ENCODE results near the gene DAGLA. TPM values are rescaled to one million over a fixed set of nuclear protein-coding genes. Genes with fewer than 3 reads are reported as not detected.

The DAGLA gene
- total RNA-seq, 1 experiment from 2014 or later: 4.5 TPM

- peaks cover 0 to 2% of the 10 kb centered on the region in 2 experiments; a peak in 1 of 5 replicates for H3K9me3 Mint-ChIP-seq
- Histone ChIP-seq H3K18ac (ENCODE audit: insufficient read length, low read depth, low read length) (no peak overlapping the region), H4K91ac (ENCODE audit: insufficient read length, low read depth, low read length) (no peak overlapping the region), H3K4me1 (ENCODE audit: insufficient read depth, low read length) (peaks cover 9% of the 10 kb centered on the region; the same call in 1 of the 2 replicates), H2BK12ac (ENCODE audit: insufficient read length, low read depth, low read length) (no peak overlapping the region), H2BK20ac (ENCODE audit: low read depth, low read length, poor library complexity, severe bottlenecking) (no peak overlapping the region), H3K23ac (ENCODE audit: insufficient read length, low read depth, low read length) (no peak overlapping the region), H3K4ac (ENCODE audit: low read depth, low read length) (no peak overlapping the region), H3K56ac (ENCODE audit: insufficient read length, low read depth, low read length) (no peak overlapping the region), H3K79me2 (ENCODE audit: insufficient read depth, low read length) (no peaks in the 10 kb centered on the region), H2BK120ac (ENCODE audit: low read depth, low read length, poor library complexity, severe bottlenecking) (no peak overlapping the region), H2BK5ac (ENCODE audit: insufficient read length, low read length) (no peak overlapping the region), H3K27ac (ENCODE audit: insufficient read length, low read depth, low read length) (no peak overlapping the region), H4K5ac (ENCODE audit: insufficient read length, low read depth, low read length) (no peak overlapping the region), H3K14ac (ENCODE audit: insufficient read depth, low read length) (no peak overlapping the region), H2AK5ac (ENCODE audit: insufficient read length, low read length) (no peak overlapping the region), H4K20me1 (ENCODE audit: control insufficient read depth, insufficient read depth, insufficient read length) (no peaks in the 10 kb centered on the region), H3K9ac (ENCODE audit: extremely low read depth, insufficient read length, low read length) (no peak overlapping the region), H3K79me1 (ENCODE audit: insufficient read depth, low read depth, low read length, poor library complexity, severe bottlenecking) (no peaks in the 10 kb centered on the region), H3K9me3 (ENCODE audit: control insufficient read depth, low read depth, low read length) (no peaks in the 10 kb centered on the region), H4K8ac (replicated peaks; ENCODE audit: insufficient read length, low read depth, low read length) (no peak overlapping the region), H2AFZ (ENCODE audit: low read length) (no peak overlapping the region), H2BK15ac (ENCODE audit: low read depth, low read length) (no peak overlapping the region), H3K23me2 (ENCODE audit: insufficient read length, low read depth, low read length, poor library complexity, severe bottlenecking) (no peaks in the 10 kb centered on the region), H3K4me2 (ENCODE audit: insufficient read depth, insufficient read length, low read length) (no peak overlapping the region), H3K27me3 (ENCODE audit: insufficient read depth, low read length) (no peaks in the 10 kb centered on the region), H3T11ph (ENCODE audit: low read length) (no peak overlapping the region)
- WGBS (ENCODE audit: extremely low coverage, insufficient read length, low lambda C conversion rate): no CpG with 5 or more reads among the region's 11 CpGs
- H3K27me3 Mint-ChIP-seq (ENCODE audit: low read depth): no peaks in the 10 kb centered on the region; the same call in 1 of the 2 replicates
- no peak for DNase-seq
- peaks cover 49 to 53% of the 10 kb centered on the region in 2 experiments for H3K4me1 Mint-ChIP-seq
- no peak overlapping the region for H3K4me3 Mint-ChIP-seq
- no peak overlapping the region for H3K27ac Mint-ChIP-seq
- no peaks in the 10 kb centered on the region for H3K36me3 Mint-ChIP-seq (ENCODE audit: insufficient read depth in 1 of 3, low read depth in 3 of 3)
- TF ChIP-seq CTCF (conservative IDR thresholded peaks at IDR 0.05): no peak
These were observed 13.9 kb downstream of the DAGLA start for GRCh38 chr11:61693922-61694601.

Measured in H9 (cell line).